Activated CD4-positive, alpha-beta T cell treated with anti-CD3 and anti-CD28 coated beads, Interleukin-2, amount 50 U/mL, for 48 hours (primary cell): Measurements from ENCODE around the gene LEKR1.
"Not testable (repeated sequence)": the region's sequence is repeated elsewhere in the genome, so short reads cannot be mapped to it uniquely, and the experiment has no call there.

ENCODE experiments used
- DNase-seq, 2 experiments: peaks; one replicate each; pipeline ENCODE4 v3.0.0-alpha.2; 2020

Gene LEKR1

GRCh38 chr3:156910022-156910421 lies 83.9 kb downstream of the LEKR1 start:
- no peak for DNase-seq

- DNase-seq: not testable (repeated sequence)
These were observed 84.7 kb downstream of the LEKR1 start for GRCh38 chr3:156910831-156911230.

- DNase-seq: not testable (repeated sequence)
These were observed 88.1 kb downstream of the LEKR1 start for GRCh38 chr3:156914300-156914699.

- DNase-seq: no peak
These were observed 89.2 kb downstream of the LEKR1 start for GRCh38 chr3:156915372-156915771.

- no peak for DNase-seq
These were observed 92.6 kb downstream of the LEKR1 start for GRCh38 chr3:156918746-156919145.

- DNase-seq: no peak
These were observed 93.7 kb downstream of the LEKR1 start for GRCh38 chr3:156919818-156920217.

GRCh38 chr3:156920399-156920798 lies 94.2 kb downstream of the LEKR1 start:
- no peak for DNase-seq

GRCh38 chr3:156923349-156923748 lies 97.2 kb downstream of the LEKR1 start:
- DNase-seq: no peak

GRCh38 chr3:156938724-156939123 lies 112.6 kb downstream of the LEKR1 start:
- no peak for DNase-seq

GRCh38 chr3:156939315-156939714 lies 113.2 kb downstream of the LEKR1 start:
- DNase-seq: no peak

- no peak for DNase-seq
These were observed 115.2 kb downstream of the LEKR1 start for GRCh38 chr3:156941311-156941710.

- no peak for DNase-seq
These were observed 122.5 kb downstream of the LEKR1 start for GRCh38 chr3:156948402-156949210.

GRCh38 chr3:156952011-156952410 lies 125.9 kb downstream of the LEKR1 start:
- no peak for DNase-seq

- DNase-seq: no peak
These were observed 131.6 kb downstream of the LEKR1 start for GRCh38 chr3:156957715-156958114.

- no peak for DNase-seq
These were observed 136.9 kb downstream of the LEKR1 start for GRCh38 chr3:156963096-156963495.

GRCh38 chr3:156964577-156964976 lies 138.4 kb downstream of the LEKR1 start:
- no peak for DNase-seq

GRCh38 chr3:156966349-156966748 lies 140.2 kb downstream of the LEKR1 start:
- not testable (repeated sequence) for DNase-seq

GRCh38 chr3:156973954-156974353 lies 147.8 kb downstream of the LEKR1 start:
- no peak for DNase-seq

- DNase-seq: no peak
These were observed 148.8 kb downstream of the LEKR1 start for GRCh38 chr3:156974931-156975330.

GRCh38 chr3:156975721-156976120 lies 149.6 kb downstream of the LEKR1 start:
- DNase-seq: no peak

- no peak for DNase-seq
These were observed 150.8 kb downstream of the LEKR1 start for GRCh38 chr3:156976933-156977332.

GRCh38 chr3:156978481-156978961 lies 152.4 kb downstream of the LEKR1 start:
- DNase-seq: no peak

GRCh38 chr3:156981005-156981404 lies 154.9 kb downstream of the LEKR1 start:
- no peak for DNase-seq

GRCh38 chr3:156983559-156983958 lies 157.4 kb downstream of the LEKR1 start:
- no peak for DNase-seq

GRCh38 chr3:156985711-156986110 lies 159.6 kb downstream of the LEKR1 start:
- no peak for DNase-seq
